GM19452 (cell line): ENCODE results near the gene ARSG.
"Not testable (repeated sequence)": the region's sequence is repeated elsewhere in the genome, so short reads cannot be mapped to it uniquely, and the experiment has no call there.

Experiments
- ATAC-seq: cut with Tn5 transposase; IDR thresholded peaks from one replicate; pipeline ENCODE4 v1.9.1; 2021; ENCODE audit not compliant: unreplicated experiment

ARSG gene

DNA sequence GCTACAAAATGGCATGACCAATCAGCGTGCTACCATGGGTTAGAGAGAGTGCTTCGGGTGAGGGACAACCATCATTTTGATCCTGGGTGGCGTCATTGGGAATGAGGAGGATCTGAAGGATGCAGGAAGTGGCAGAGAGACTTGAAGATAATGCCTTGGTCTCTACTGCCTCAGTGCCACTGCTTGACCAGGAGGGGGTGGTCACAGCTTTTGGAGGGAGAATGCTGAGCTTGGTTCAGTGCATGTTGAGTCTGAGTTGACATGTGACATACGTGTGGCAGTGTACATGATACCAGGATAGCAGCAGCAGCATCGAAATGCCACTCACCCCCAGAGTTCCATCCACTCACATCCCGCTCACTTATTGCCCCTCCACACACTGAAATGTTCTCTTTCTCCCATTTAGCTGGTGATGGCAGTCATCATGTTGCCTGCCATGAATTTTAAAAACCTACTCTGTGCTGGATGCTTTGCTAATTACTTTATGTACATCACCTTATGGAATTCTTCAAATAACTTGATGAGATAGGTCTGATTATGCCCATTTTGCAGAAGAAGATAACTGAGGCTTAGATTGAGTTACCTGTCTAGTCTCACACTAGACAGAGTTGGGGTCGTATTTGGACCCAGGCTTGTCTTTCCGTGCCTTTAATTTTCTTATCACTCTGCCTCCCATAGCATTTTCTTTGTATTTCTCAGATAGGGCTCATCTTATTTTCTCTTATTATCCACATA, 36.7 kb downstream of the ARSG start:
- ATAC-seq = no peak

- ATAC-seq = no peak
Measured at GRCh38 chr17:68328676-68329075, 37.4 kb downstream of the ARSG start.

DNA sequence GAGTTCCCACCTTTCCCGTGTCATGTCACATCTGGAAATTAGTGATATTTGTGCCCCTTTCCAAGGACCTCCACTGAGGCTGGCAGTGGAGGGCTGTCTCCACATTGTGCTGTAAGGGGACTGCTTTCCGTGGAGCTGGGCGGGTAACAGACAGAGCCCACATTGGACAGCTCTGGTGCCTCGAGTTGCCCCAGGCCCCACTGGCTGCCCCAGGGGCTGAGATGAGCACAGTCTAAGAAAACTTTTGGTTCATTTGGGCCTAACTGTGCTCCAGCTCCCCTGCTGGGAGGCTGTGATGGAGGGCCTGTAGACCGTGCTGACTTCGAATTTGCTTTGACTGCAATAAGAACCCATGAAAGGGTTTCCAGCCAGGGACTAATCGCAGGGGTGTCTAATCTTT, 38.0 kb downstream of the ARSG start:
- no peak for ATAC-seq

GRCh38 chr17:68331932-68332331, 40.6 kb downstream of the ARSG start:
- not testable (repeated sequence) for ATAC-seq

DNA sequence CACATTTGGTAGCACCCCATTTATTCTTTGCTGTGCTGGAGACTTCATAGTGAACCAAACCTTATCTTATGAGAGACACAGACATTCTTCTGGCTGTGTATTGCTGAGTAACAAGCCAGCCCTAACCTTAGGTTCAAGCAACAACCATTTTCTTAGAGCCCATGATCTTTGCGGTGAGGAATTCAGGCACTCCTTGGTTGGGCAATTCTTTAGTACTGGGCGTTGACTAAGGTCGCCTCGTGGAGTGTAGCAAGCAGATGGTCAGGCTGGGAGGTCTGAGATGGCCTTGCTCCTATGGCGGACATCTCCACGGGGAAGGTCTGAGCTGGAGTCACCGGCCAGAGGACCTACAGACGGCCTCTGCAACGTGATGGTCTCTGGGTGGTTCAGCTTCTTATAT, 43.1 kb downstream of the ARSG start:
- no peak for ATAC-seq

DNA sequence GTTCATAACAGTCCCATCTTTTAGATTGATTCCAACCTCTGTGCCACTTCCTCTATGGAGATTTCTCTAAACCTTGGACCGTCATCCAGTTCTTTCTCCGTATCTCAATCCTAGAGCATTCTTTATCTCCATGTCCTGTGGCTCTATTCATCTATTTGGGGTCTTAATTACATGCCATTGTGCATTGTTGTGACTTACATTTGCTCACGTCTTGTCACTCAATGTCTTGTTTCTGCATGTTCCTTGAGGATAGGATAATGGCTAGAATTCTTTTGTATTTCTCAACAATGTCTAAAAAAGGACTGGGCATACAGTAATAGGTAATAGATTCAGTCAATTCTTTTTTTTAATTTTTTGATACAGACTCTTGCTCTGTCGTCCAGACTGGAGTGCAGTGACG, 50.2 kb downstream of the ARSG start:
- ATAC-seq = no peak

DNA sequence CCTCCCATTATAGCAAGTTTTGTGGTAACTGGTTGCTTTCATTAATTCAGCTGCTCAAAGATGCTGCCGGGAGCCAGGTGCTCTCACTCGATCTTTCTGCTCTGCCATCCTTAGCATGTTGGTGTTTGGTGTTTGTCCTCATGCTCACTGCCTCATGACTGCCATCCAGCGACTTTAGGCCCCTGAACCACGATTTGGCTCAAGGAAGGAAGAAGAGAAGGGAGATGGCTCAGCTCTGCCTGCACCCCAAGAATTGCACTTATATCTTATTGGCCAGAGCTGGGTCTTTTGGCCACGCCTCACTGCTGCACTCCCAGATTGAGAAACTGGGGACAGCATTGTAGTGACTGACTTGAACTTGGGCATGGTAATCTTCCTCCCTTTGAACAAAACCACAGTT, 52.7 kb downstream of the ARSG start:
- no peak for ATAC-seq

GRCh38 chr17:68344701-68345136, 53.4 kb downstream of the ARSG start:
- no peak for ATAC-seq

GRCh38 chr17:68346448-68346847, 55.2 kb downstream of the ARSG start:
- peak; percentile 71 for ATAC-seq

GRCh38 chr17:68347380-68347779, 56.1 kb downstream of the ARSG start:
- no peak for ATAC-seq

DNA sequence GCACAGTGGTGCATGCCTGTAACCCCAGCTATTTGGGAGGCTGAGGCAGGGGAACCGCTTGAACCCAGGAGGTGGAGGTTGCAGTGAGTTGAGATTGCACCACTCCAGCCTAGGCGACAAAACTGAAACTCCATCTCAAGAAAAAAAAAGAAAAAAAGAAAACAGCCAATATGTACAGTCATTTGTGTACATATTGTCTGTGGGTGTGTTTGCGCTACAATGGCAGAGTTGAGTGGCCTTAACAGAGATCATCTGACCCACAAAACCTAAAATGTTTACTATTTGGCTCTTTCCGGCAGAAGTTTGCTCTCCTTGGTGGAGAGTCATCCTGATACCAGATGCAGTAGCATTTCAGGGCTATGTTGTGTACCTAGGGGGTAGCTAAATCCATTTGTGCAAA, 57.9 kb downstream of the ARSG start:
- ATAC-seq = peak; percentile 50

DNA sequence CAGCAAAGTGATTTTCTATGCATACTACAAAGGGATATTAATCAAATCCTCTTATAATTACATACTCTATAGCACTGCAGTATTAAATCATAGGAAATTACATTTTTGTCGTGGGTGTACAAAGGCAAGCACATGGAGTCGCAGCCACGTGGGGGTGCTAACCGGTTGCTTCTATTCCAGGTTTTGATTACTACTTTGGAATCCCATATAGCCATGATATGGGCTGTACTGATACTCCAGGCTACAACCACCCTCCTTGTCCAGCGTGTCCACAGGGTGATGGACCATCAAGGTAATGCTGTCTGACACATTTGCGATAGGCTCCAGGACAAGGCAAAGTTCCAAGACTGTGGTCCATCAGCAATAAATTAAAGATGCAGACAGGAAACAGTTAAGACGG, 60.1 kb downstream of the ARSG start:
- ATAC-seq = no peak

DNA sequence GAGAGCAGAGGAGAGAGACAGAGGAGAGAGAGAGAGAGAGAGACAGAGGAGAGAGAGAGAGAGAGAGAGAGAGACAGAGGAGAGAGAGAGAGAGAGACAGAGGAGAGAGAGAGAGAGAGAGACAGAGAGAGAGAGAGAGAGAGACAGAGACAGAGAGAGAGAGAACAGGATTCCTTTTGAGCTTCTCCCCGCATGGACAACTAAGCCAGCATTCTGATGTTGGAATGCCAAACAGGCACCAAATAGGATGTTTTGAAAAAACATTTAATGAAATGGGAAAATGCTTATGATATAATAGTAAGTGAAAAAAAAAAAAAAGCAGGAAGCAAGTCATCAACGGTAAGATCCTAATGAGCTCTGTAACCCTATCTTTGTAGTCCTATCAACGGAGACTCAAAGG, 60.7 kb downstream of the ARSG start:
- ATAC-seq = no peak

GRCh38 chr17:68352671-68353070, 61.4 kb downstream of the ARSG start:
- not testable (repeated sequence) for ATAC-seq

GRCh38 chr17:68353111-68353521, 61.8 kb downstream of the ARSG start:
- ATAC-seq = no peak

GRCh38 chr17:68354311-68354710, 63.0 kb downstream of the ARSG start:
- not testable (repeated sequence) for ATAC-seq

GRCh38 chr17:68355108-68355507, 63.8 kb downstream of the ARSG start:
- not testable (repeated sequence) for ATAC-seq

DNA sequence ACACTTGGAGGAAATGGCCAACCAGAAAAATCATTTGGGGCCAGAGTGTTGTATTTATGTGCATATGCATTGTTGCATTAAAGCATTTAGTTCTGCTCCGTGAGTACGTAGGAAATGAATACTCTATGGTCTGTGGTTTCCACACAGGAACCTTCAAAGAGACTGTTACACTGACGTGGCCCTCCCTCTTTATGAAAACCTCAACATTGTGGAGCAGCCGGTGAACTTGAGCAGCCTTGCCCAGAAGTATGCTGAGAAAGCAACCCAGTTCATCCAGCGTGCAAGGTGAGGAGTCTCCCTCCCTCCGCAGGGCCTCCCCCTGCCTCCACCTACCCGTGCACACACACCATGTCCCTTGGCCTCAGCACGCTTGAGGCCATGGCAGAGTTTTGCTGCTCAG, 65.2 kb downstream of the ARSG start:
- ATAC-seq = peak; percentile 95

DNA sequence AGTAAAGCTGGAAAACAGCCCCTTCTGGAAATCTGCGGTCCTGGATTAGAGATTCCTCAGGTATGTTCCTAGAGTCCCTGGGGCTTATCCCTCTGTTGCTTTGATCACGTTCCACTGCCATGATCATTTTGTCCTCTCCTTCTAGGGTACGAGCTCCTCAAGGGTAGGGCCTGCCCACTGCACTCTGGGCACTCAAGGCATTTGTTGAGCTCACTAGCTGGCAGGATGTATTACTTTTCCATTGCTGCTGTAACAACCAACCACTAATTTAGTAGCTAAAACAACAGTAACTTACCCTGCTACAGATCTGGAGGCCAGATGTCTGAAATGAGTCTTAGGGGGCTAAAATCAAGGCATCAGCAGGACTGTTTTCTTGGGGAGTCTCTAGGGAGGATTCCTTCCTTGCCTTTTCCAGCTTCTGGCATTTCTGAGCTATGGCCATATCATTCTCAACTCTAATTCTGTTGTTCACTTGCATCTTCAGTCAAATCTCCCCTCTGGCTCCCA, 65.7 kb downstream of the ARSG start:
- ATAC-seq = no peak

DNA sequence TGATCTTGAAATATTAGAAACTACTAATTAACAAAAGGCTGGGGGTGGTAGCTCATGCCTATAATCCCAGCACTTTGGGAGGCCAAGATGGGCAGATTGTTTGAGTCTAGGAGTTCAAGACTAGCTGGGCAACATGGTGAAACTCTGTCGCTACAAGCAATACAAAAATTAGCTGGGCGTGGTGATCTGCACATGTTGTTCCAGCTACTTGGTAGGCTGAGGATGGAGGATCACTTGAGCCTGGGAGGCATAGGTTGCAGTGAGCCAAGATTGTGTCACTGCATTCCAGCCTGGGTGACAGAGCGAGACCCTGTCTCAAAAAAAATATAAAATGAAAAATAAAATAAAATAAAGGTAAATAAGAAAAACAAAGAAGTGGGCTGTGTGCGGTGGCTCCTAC, 66.6 kb downstream of the ARSG start:
- ATAC-seq = no peak

- ATAC-seq = no peak
Measured at GRCh38 chr17:68359791-68360535, 68.7 kb downstream of the ARSG start.

GRCh38 chr17:68365469-68365868, 74.2 kb downstream of the ARSG start:
- ATAC-seq = no peak
